GM19438 (cell line): Measurements from ENCODE around the gene RAB44.
"Not testable (repeated sequence)": the region's sequence is repeated elsewhere in the genome, so short reads cannot be mapped to it uniquely, and the experiment has no call there.

Experiments used
- ATAC-seq: cut with Tn5 transposase; IDR thresholded peaks from one replicate; pipeline ENCODE4 v1.9.1; 2021; ENCODE audit warnings: low read depth; ENCODE audit not compliant: unreplicated experiment

Gene RAB44, protein sequence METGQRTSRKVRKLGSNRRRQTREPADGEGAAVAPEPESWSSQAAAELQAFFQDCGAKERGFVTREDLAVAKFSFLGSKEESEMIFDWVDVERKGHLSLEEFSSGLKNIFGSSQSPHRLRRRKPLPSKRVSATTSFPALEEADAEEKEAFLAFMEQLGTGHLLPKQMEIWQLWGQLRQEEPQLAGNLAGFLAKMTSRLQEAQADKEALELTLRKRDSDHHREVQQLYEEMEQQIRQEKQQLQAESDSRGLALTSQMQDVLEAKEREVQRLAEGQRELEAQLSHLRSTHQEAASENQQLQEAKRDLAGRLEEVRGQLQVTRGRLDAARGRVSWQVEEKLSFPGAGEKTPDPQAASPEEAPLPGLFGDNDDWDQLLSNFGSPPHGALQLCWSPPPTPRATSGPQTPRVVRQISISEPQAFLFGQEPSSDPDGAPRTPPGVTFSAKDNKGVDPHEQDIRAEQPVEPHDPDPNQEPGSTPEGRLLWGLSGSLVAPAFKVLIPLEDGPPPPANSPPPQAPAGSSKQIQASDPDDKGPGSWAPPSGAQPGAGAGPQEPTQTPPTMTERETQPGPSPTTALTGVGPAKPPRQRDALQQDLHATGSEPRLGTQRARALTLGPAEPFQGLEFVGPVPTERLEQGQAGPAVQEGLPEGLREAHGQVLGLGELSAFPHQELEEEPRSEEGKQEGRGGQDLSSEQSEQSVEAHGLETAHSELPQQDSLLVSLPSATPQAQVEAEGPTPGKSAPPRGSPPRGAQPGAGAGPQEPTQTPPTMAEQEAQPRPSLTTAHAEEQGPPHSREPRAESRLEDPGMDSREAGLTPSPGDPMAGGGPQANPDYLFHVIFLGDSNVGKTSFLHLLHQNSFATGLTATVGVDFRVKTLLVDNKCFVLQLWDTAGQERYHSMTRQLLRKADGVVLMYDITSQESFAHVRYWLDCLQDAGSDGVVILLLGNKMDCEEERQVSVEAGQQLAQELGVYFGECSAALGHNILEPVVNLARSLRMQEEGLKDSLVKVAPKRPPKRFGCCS

DNA sequence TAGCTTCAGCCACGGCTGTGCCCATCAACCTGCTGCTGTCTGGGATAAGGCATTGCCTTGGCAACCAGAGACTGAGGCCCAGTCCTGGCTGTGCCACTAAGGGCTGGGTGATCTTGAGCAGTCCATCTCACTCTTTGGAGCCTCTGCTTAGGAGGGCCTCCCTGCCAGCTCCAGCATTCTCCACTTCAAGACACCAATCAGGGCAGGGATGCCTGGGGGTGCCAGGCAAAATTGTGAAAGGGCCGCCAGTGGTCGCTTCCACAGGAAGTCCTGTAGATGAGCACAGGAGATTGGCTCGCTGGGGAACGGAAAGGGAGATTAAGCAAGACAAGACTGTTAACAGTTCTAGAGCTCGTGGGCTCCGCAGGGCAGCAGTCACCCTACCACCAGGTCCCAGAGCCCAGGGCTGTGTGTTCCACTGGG is at the start of gene RAB44:
RAB44 (plus strand) TSS at position 346 of the 423 bp plus-strand sequence. CDS start 6,410 bp downstream, outside the sequence.
- no peak for ATAC-seq

DNA sequence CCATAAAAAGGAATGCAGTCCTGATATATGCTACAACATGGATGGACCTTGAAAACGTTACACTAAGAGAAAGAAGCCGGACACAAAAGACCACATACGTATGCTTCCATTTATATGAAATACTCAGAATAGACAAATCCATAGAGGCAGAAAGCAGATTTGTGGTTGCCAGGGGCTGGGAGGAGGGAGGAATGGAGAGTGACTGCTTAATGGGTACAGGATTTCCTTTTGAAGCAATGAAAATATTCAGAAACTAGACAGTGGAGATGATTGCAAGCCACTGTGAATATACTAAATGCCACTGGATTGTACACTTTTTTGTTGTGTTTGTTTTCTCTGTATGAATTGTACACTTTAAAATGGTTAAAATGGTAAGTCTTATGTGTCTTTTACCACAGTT is 48.5 kb upstream of the RAB44 start:
- ATAC-seq: no peak

DNA sequence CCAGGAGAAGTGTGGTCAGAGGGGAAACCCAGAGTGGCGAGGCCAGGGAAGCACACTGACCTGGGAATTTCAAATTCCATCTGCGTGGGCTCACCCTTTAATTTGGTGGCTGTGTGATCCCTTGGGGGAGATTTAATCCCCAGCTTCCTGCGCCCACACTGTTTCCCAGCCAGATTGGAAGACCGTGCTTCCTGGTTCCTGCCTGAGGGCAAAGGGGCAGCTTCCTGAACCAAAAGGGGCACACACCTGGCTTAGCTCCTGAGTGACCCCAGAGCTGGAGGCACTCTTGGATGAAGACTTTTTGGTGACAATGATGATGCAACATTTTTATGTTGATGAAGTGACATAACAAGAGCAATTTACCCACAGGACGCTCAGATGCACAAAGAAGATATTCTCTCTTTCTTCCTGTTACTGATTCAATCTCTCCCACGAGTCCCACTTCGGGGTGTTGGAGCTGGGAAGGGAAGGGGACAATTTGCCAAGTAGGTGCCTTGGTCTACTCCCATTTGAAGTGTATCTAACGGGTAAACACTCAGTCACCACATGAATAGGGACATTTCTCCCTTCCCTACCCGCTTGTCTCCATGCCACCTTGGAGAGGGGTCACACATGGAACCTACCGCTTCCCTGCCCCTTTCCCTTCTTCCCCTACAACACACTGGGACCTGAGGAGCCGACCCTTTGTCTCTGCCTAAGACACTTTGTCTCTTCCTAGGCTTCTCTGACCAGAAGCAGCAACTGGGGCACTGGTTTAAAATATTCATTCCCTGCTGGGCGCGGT is 47.7 kb upstream of the RAB44 start:
- ATAC-seq: no peak

DNA sequence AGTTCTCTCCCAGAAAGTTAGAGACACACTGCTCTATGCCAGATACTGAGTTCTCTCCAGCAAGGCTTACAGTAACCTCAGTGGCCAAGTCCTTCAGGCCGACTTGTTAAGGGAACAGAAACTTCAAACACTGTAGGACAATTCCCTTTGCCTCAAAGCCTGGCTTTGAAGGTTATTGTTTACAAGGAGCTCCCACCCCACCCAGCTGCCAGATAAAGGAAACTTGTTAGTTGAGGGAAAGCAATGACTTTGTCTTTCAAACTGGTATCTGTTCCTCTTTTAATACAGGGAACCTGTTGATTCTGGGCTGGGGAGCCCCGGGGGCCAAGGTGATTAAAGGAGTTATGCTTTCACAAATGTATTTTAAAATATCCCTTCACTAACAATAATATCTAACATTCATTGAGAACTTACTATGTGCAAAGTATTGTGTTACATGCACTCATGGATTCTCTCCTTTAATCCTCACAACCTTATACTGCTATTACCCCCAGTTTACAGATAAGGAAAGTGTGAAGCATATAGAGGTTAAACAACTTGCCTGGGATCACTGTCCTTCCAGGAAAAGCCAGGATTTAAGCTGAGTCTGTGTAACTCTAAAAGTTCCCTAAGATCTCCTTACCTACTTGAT is 46.7 kb upstream of the RAB44 start:
- ATAC-seq: no peak

DNA sequence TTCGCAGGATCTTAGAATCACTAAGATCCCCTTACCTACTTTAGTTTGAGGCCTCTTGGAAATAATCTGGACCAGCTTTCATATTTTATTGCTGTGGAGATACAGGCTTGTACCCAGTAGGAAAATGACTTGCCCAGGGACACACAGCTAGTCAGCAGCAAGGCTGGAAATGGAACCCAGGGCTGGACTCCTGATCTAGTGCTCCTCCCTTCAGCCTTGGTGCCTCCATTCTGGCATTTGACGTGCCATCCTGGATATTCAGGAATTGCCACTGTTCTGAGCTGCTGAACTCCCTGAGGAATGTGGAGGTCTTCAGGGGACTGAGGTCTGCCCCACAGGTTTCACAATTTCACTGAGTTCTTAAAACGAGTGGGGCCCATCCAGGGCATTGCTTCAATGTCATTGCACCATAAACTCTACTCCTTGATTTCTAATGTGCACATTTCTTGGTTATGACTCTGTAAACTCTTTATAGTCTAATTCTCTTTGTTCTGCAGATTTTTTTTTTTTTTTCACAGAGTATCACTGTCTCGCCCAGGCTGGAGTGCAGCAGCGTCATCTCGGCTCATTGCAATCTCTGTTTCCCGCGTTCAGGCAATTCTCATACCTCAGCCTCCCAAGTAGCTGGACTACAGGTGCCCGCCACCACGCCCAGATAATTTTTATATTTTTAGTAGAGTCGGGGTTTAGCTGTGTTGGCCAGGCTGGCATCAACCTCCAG is 45.8 kb upstream of the RAB44 start:
- ATAC-seq: no peak

DNA sequence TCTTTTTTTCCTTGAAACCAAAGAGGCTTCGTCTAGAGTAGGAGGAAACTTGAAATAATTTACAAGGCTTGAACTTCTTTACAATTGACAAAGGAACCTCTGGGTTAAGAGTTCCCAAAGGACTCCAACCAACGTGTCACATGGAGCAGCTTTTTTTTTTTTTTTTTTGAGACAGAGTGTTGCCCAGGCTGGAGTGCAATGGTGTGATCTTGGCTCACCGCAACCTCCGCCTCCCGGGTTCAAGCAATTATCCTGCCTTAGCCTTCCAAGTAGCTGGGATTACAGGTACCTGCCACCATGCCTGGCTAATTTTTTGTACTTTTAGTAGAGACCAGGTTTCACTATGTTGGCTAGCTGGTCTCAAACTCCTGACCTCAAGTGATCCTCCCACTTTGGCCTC is 43.2 kb upstream of the RAB44 start:
- not testable (repeated sequence) for ATAC-seq

DNA sequence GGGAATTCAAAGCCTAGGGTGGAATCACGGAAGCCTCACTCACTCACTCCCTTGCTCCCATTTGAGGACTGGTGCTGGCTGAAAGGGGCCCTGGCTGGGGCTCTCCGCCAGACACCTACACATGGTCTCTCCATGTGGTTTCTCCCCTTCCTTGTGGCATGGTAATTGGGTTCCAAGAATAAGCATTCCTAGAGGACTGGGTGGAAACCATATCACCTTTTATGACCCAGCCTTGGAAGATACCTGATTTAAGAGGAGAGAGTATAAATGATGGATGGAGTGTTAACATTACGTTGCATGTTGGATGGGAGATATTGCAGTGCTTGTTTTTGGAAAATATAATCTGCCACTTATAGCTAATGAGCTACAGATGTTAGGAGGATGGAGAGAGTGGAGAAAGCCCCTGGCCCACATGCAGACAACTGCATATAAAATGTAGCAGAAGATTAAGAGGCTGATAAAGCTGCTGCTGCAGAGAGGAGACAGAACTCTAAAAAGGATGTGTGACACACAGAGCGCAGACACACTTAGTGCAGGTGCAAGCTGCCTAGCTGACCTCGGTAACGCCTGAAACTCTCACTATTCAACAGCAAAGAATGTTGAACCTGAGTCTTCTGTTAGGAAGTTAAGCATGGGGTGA is 42.4 kb upstream of the RAB44 start:
- no peak for ATAC-seq

DNA sequence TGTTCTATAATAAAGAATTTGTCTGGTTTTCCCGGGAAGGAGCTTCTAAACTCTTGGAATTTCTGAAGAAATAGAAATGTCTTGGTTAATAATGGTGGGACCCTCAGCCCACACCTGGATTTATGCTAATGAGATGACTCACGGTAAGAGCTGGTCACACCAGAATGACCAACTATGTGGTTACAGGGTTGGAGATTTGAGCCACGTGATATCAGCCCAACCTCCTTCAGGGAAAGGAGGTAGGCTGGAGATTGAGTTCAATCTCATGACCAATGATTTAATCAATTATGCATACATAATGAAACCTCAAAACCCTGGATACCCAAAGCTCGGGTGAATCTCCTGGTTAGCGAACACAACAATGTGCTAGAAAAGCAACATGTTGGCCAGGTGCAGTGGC is 41.2 kb upstream of the RAB44 start:
- no peak for ATAC-seq

DNA sequence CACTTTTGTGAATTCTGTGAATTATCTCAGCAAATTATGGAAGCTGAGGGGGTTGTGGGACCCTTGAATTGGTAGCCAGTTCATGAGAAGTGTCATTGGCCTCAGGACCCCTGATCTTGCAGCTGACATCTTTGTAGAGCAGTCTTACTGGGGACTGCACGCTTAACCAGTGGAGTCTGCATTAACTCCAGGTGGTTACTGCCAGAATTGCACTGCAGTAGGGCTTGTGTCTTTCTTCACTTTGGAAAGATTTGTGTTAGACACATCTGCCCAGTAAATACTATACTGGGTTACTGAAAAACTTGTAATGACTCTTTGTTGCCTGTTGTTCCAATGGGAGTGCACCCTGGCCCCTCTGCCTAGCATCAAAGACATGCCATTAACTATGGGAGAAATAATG is 40.4 kb upstream of the RAB44 start:
- ATAC-seq: no peak

DNA sequence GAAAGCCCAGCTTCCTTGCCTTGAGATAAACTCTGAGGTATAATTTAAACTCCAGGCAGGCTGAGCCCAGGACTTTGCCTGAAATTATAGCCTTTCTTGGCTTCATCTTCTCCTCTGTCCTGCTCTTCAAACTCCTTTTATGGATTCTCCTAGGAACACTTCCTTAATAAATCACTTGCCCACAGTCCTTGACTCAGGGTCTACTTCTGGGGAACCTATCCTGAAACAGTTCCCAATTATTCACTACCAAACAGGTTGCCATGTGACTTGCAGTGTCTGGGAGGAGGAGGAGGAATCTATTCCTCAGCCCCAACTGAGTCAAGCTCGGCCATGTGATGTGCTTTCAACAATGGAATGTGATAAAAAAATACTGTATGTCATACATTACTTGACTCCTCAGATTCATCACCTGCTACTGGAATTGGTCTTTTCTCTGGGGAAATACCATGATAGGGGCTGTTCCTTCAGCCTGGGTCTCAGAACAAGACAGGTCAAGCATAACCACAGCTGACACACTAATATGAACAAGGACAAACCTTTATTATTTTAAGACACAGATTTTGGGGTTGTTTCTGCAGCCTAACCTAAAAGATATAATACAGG is 39.6 kb upstream of the RAB44 start:
- no peak for ATAC-seq

DNA sequence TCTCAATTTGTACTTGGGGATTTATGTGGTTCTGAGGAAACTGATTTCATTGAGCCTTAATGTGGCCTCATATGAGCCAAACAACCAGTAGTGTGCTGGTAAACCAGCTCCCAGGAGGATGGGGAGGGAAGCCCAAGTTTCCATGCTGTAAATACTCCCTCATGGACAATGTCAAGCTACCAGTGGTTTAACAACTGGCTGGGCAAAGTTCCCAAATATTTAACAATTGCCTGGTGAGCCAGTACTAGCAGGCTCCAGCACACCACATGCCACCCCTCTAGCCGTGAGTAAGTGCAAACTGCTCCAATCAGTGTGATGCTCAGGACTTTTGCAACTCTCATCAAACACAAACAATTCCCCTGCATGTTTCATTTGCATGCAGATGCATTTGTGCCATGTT is 38.4 kb upstream of the RAB44 start:
- no peak for ATAC-seq

DNA sequence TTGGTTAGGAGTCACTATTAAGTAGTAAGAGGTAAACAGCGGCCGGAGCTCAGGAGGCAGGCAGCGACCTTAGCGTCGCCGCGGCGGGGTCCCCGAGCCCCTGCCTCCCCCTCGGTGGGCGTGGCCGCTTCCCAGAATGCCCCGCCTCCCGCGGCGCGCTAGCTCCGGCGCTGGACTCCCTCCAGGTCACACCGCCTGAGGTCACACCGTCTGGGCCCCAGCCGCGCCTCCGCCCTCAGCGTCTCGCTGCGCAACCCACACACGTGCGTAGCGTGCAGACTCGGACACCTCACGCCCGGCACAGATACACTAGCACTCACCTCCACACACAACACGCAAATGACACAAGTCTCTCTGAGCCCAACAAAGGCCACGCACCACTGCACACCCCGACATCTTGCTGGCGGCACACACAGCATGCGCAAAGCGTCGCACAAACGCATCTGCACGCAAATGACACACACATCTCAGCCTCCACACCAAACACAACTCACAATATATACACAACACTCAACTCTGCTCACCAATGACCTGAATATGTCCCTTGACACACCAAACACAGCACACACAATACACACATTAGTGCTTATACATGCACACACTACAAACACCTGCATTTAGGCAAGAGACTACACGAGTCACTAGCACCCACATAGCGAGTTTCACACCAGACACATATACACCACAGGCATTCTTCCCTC is 36.7 kb upstream of the RAB44 start:
- no peak for ATAC-seq

DNA sequence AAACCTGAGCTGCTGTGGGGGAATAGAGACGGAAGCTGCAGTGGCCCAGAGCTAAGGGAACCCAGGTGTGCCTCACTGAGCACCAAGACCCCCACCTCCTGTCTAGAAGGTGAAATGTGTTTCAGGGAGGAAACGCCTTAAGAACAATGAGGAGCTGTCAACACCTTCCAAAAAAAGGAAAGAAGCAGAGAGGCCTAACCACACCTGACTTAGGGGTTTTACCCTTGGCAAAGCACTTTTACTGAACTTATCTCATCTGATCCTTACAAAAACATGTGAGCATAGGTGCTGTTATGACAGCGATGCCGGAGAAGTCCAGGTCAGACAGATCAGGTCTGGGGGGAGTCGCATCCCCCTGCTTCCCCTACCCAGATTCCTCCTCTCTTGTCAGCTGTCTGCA is 35.2 kb upstream of the RAB44 start:
- no peak for ATAC-seq

DNA sequence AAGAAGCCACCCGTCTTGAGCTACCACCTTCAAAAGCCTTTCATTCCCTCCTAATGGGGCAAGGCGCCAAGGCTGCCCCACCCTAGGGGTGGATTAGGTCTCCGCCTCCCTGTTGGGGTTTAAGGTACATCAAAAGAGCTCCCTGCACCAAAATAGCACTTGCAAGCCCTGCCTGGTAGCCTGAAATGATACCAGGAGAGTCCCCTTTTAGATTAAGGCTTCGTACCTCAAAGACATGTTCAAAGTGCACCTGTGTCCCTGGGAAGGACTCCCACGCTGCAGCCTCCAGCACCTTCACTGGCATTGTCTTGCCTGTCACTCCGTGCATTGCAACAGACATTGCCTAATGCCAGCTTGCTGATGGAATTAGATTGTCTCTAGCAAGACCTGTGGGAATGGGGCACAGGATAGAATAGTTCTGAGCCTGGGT is 34.8 kb upstream of the RAB44 start:
- no peak for ATAC-seq

DNA sequence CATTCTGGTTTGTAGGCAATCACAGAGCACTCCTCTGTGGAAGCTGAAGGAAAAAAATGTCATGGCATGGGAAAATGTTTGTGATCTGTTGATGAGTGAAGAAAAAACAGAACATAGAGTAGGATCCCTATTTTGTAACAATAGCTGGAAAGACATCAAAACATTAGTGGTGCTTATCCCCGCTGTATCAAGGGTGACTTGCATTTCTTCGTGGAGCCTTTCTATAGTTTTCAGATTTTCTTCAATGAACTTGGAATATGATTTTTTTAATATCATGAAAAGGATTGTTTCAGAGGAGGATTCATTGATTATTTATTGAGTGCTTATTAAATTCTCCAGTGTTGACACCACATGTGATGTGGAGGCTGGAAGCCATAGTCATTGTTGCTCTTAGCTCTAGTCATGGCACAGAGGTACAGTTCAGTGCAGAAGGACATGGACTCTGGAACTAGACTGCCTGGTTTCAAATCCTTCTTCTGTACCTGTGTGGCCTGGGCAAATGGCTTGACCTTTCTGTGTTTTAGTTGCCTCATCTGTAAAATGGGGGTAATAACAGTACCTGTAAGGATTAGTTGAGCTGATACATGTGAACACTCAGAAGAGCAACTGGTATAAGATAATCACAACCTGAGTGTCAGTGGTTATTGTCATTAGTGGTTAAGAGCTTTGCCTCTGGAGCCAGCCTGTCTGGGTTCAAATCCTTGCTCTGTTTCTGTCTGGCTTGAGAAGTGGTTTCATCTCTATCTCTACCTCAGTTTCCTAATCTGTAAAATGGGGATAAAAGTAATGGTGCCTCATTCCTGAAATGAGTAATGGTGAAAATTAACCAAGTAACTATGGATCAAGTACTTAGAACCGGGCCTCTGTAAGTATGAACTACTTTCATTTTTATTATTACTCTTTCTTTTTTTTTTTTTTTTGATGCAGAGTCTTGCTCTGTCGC is 33.9 kb upstream of the RAB44 start:
- ATAC-seq: no peak

DNA sequence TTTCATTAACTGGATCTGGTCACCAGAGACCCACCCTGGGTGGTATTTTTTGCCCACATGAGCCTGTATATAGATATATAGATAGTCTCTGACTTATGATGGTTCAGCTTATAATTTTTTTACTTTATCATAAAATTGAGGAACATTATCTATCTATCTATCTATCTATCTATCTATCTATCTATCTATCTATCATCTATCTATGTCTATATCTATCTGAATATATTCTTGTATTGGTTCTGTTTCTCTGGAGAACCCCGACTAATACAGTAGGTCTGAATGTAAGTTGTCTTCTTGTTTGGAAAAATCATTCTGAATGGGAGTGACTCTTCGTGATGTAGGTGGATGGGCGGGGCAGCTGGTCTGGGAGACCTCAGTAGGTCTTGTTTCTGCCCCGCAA is 32.4 kb upstream of the RAB44 start:
- ATAC-seq: no peak

DNA sequence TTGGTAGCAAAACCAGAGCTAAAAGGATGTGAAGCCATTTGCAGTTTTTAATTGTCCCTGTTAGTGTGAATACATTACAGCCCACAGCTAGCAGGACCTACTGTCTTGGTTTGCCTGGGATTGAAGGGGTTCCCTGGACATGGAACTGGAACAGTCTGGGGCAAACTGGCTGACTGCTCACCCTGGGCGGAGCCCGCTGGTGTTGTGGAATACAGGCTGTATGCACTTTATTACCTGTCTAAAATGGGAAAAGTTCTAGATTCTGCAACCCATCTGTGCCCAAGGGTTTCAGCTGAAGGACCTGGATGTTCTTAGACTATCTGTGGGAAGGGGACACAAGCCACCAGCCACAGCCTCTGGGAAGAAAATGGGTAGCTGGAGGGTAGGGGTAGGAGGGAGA is 31.3 kb upstream of the RAB44 start:
- no peak for ATAC-seq
